Immature natural killer cell (primary cell): ENCODE measurements around the gene CBLC. TPM values are rescaled to one million over a fixed set of nuclear protein-coding genes. Genes with fewer than 3 reads are reported as not detected.

Experiments used
- DNase-seq, 3 donors: peaks; one replicate each; pipeline ENCODE4 v3.0.0; 2022; ENCODE audit warnings: mixed read lengths in 1 of 3
- H3K27ac Mint-ChIP-seq, 6 donors: one replicate each; pipeline ENCODE4 v1.8.0; 2020; ENCODE audit warnings: mixed read lengths in 6 of 6, mild to moderate bottlenecking in 5 of 6, inconsistent platforms in 4 of 6, moderate library complexity in 3 of 6
- H3K27me3 Mint-ChIP-seq, 3 donors: one replicate each; pipeline ENCODE4 v1.8.0; 2020 to 2021; ENCODE audit warnings: low read depth in 3 of 3, mild to moderate bottlenecking in 3 of 3, mixed read lengths in 3 of 3, moderate library complexity in 3 of 3, inconsistent platforms in 1 of 3
- H3K36me3 Mint-ChIP-seq, 3 donors: one replicate each; pipeline ENCODE4 v1.8.0; 2020; ENCODE audit warnings: mixed read lengths in 3 of 3, inconsistent platforms in 2 of 3, mild to moderate bottlenecking in 2 of 3
- H3K4me1 Mint-ChIP-seq, 2 donors: one replicate each; pipeline ENCODE4 v1.8.0; 2020; ENCODE audit warnings: inconsistent platforms in 2 of 2, mild to moderate bottlenecking in 2 of 2, mixed read lengths in 2 of 2, moderate library complexity in 1 of 2
- H3K4me3 Mint-ChIP-seq, 5 donors: one replicate each; pipeline ENCODE4 v1.8.0; 2020; ENCODE audit warnings: mild to moderate bottlenecking in 5 of 5, mixed read lengths in 5 of 5, inconsistent platforms in 3 of 5, moderate library complexity in 3 of 5
- H3K9me3 Mint-ChIP-seq, 6 donors: one replicate each; pipeline ENCODE4 v1.8.0; 2020; ENCODE audit warnings: mild to moderate bottlenecking in 6 of 6, mixed read lengths in 6 of 6, inconsistent platforms in 4 of 6, moderate library complexity in 3 of 6
- polyA plus RNA-seq, 3 donors: library from polyadenylated mRNA; unstranded; fragments of 300-500 nt; fragmentation: Illumina TruSeq; gene quantifications; one replicate each; pipeline ENCODE4 v1.2.3, GENCODE V29; 2021

The CBLC gene
- polyA plus RNA-seq, 3 donors from 2014 or later: not detected

DNA sequence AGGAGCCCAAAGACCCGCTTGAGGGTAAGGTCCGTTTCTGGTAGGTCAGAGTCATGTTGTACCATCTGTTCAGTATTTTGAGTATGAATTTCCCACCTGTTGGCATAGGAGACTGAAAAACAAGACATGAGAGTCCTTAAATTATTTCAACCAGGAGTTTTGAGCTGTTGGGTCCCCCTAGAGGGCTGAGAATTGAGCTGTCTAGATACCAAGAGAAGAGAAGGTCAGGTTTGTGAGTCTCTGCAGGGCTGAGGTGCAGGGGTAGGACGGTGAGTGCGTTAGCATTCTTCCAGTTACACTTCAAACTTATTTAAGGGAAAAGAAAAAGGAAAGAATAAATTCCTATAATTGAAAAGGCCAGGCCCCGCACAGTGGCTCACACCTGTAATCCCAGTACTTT lies 5.0 kb downstream of the CBLC start:
- Mint-ChIP-seq H3K9me3 (no peaks in the 10 kb centered on the region), H3K27me3 (peaks cover 0 to 6% (median 2%) of the 10 kb centered on the region in 3 donors), H3K27ac (no peak overlapping the region), H3K36me3 (no peaks in the 10 kb centered on the region), H3K4me1 (peaks cover 7% of the 10 kb centered on the region in 2 donors), H3K4me3 (no peak overlapping the region)
- DNase-seq: no peak

DNA sequence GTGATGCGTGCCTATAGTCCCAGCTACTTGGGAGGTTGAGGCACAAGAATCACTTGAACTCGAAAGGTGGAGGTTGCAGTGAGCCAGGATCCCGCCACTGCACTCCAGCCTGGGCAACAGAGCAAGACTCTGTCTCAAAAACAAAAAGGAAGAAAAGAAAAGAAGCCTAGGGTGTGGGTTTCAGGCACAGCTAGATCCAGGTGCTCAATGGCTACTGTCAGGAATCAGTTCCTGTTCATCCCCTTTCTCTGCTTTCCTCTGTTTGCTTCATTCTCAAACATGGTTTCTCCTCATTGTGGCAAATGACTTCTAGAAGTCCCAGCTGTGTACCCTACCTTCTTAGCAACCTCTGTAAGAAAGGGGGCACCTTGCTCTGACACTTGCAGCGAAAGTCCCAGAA lies 5.9 kb downstream of the CBLC start:
- no peaks in the 10 kb centered on the region for H3K36me3 Mint-ChIP-seq
- peaks cover 7% of the 10 kb centered on the region in 2 donors for H3K4me1 Mint-ChIP-seq
- H3K27ac Mint-ChIP-seq: no peak overlapping the region
- no peak overlapping the region for H3K4me3 Mint-ChIP-seq
- DNase-seq: no peak
- no peaks in the 10 kb centered on the region for H3K9me3 Mint-ChIP-seq
- H3K27me3 Mint-ChIP-seq: peaks cover 0 to 6% (median 2%) of the 10 kb centered on the region in 3 donors

GRCh38 chr19:44785271-44785670 lies 7.6 kb downstream of the CBLC start:
- Mint-ChIP-seq H3K4me1 (peaks cover 7% of the 10 kb centered on the region in 2 donors), H3K27ac (no peak overlapping the region), H3K9me3 (no peaks in the 10 kb centered on the region)

DNA sequence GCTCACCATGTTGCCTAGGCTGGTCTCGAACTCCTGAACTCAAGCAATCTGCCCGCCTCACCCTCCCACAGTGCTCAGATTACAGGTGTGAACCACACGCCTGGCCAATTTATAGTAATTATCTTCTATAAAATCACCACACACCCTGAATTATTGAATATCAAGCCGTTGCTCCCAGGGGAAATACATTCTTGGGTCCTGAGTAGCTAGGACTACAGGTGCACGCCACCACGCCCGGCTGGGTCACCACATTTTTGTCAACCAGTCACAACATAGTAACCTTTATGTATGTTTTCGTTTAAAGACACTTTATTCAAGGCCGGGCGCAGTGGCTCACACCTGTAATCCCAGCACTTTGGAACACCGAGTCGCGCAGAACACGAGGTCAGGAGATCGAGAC lies 8.3 kb downstream of the CBLC start:
- H3K27ac Mint-ChIP-seq: no peak overlapping the region
- H3K27me3 Mint-ChIP-seq: peaks cover 0 to 6% (median 0%) of the 10 kb centered on the region in 3 donors
- H3K4me1 Mint-ChIP-seq: peaks cover 7% of the 10 kb centered on the region in 2 donors
- no peak for DNase-seq
- no peak overlapping the region for H3K4me3 Mint-ChIP-seq
- no peaks in the 10 kb centered on the region for H3K9me3 Mint-ChIP-seq
- H3K36me3 Mint-ChIP-seq: no peaks in the 10 kb centered on the region

More at GRCh38 chr19:44785271-44785670, 7.6 kb downstream of the CBLC start:
- Mint-ChIP-seq H3K36me3 (no peaks in the 10 kb centered on the region), H3K27me3 (peaks cover 0 to 6% (median 0%) of the 10 kb centered on the region in 3 donors), H3K4me3 (no peak overlapping the region)
- DNase-seq: no peak

DNA sequence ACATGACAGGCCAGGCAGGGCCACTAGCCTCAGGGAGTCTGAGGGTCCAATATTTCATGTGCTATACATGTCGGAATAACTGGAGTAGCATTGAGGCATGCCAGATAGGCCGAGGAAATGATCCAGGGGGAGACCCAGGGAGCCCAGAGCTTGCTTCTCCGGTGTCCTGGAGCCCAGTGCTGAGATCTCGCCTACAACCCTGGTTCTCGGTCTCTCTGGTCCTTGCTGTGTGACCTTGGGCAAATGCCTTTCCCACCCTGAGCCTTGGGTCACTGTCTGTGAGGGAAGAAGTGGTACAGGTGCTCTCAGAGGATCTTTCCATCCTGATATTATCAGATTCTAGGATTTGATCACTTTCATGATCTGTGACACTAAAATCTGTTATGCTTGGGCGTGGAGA lies 11.3 kb downstream of the CBLC start:
- peaks cover 2 to 6% (median 2%) of the 10 kb centered on the region in 3 donors for H3K27me3 Mint-ChIP-seq
- H3K4me1 Mint-ChIP-seq: peaks cover 7% of the 10 kb centered on the region in 2 donors
- no peak overlapping the region for H3K4me3 Mint-ChIP-seq
- no peaks in the 10 kb centered on the region for H3K9me3 Mint-ChIP-seq
- H3K36me3 Mint-ChIP-seq: no peaks in the 10 kb centered on the region
- no peak overlapping the region for H3K27ac Mint-ChIP-seq
- DNase-seq: no peak

DNA sequence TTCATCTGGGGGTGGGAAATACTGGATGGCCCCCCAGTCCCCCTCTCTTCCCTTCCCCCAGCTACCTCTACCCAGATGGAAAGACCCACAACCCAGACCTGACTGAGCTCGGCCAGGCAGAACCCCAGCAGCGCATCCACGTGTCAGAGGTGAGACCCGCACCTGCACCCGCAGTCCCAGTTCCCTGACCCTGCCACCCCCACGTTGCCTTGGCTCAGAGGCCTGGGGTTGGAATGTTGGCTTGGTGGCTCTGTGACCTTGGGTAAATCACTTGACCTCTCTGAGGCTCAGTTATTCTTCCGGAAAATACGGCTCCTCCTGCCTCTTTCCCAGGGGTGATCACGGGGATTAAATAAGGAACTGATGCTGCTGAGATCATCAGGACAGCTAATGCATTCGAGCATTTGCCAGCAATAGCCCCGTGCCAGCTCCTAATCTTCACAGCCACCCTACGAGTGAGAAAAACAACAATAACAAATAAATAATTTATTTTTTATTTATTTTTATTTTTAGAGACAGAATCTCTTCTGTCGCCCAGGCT lies 12.3 kb downstream of the CBLC start:
- Mint-ChIP-seq H3K9me3 (no peaks in the 10 kb centered on the region), H3K36me3 (no peaks in the 10 kb centered on the region), H3K27ac (no peak overlapping the region), H3K4me3 (no peak overlapping the region), H3K4me1 (no peaks in the 10 kb centered on the region), H3K27me3 (peaks cover 0 to 2% (median 2%) of the 10 kb centered on the region in 3 donors)
- no peak for DNase-seq

DNA sequence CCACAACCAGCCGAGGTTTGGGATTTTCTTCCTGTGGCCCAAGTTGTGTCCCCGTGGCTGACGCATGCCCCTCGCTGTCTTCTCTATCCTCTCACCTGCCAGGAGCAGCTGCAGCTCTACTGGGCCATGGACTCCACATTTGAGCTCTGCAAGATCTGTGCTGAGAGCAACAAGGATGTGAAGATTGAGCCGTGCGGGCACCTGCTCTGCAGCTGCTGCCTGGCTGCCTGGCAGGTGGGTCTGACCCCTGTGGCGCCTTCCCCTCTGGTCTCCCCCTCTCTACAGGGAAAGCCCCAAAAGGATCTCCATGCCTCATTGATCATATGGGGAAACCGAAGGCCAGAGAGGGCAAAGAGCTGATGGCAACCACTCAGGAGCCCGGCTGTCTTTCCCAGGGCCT lies 14.6 kb downstream of the CBLC start:
- Mint-ChIP-seq H3K9me3 (no peaks in the 10 kb centered on the region), H3K27me3 (peaks cover 2 to 4% (median 2%) of the 10 kb centered on the region in 3 donors), H3K27ac (no peak overlapping the region), H3K4me1 (peaks cover 0 to 2% of the 10 kb centered on the region in 2 donors), H3K36me3 (no peaks in the 10 kb centered on the region), H3K4me3 (no peak overlapping the region)
- no peak for DNase-seq

DNA sequence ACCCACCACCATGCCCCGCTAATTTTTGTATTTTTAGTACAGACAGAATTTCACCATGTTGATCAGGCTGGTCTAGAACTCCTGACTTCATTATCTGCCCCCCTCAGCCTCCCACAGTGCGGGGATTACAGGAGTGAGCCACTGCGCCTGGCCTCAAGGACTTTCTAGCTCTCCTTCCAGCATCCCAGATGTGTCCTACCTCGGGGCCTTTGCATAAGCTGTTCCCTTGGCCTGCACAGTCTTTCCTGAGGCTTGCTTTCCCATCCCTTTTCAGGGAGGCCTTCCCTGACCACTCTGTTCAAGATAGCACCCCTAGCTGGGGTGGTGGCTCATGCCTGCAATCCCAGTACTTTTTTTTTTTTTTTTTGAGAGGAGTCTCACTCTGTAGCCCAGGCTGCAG lies 16.9 kb downstream of the CBLC start:
- no peaks in the 10 kb centered on the region for H3K36me3 Mint-ChIP-seq
- DNase-seq: no peak
- H3K27ac Mint-ChIP-seq: no peak overlapping the region
- H3K4me3 Mint-ChIP-seq: no peak overlapping the region
- peaks cover 0 to 2% of the 10 kb centered on the region in 2 donors for H3K4me1 Mint-ChIP-seq
- H3K27me3 Mint-ChIP-seq: peaks cover 2 to 4% (median 2%) of the 10 kb centered on the region in 3 donors
- no peaks in the 10 kb centered on the region for H3K9me3 Mint-ChIP-seq

DNA sequence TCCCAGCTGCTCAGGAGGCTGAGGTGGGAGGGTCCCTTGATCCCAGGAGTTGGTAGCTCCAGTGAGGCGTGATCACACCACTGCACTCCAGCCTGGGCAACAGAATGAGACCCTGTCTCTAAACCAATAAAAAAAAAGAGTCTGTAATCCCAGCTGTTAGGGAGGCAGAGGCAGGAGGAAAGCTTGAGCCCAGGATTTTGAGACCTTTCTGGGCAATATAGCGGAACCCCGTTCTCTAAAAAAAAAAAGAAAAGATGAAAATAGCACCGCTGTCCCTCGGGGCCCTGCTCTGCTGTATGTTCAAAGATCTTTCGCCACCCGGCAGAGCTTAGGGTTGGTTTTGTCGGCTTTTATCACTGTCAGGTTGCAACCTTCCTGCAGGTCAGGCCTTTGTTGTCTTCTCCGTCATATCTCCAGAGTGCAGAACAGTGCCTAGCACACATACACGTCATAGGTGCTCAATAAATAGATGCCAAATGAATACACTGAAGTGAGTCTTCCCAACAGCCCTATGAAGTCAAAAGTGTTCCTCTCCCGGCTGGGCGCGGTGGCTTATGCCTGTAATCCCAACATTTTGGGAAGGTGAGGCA lies 17.8 kb downstream of the CBLC start:
- H3K27ac Mint-ChIP-seq: no peak overlapping the region
- no peak for DNase-seq
- H3K9me3 Mint-ChIP-seq: no peaks in the 10 kb centered on the region
- H3K4me3 Mint-ChIP-seq: no peak overlapping the region
- H3K4me1 Mint-ChIP-seq: peaks cover 0 to 2% of the 10 kb centered on the region in 2 donors
- peaks cover 2 to 4% (median 2%) of the 10 kb centered on the region in 3 donors for H3K27me3 Mint-ChIP-seq
- H3K36me3 Mint-ChIP-seq: no peaks in the 10 kb centered on the region

DNA sequence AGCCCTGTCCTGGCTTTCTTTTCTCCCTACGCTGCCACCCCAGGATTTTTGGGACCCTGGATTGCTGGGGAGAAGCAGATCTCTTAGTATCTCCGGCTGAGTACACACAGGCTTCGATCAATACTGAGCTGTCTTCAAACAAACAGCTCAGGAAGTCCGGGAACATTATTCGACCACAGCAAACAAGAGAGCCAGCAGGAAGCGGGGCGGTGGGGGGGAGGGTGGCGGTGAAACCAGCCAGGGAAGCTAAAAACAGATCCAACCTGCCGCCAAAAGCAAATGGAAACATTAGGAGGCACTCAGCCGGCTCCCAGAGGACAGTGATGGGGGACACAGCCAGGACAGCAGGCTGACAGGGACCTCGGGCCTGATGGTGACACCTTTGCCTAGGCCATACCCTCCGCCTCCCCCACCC lies 19.0 kb downstream of the CBLC start:
- no peak overlapping the region for H3K27ac Mint-ChIP-seq
- peaks cover 0 to 2% of the 10 kb centered on the region in 2 donors for H3K4me1 Mint-ChIP-seq
- no peak for DNase-seq
- no peak overlapping the region for H3K4me3 Mint-ChIP-seq
- H3K36me3 Mint-ChIP-seq: no peaks in the 10 kb centered on the region
- no peaks in the 10 kb centered on the region for H3K9me3 Mint-ChIP-seq
- peaks cover 2 to 4% (median 2%) of the 10 kb centered on the region in 3 donors for H3K27me3 Mint-ChIP-seq

- no peak for DNase-seq
- no peak overlapping the region for H3K27ac Mint-ChIP-seq
- H3K9me3 Mint-ChIP-seq: no peaks in the 10 kb centered on the region
These were observed 22.1 kb downstream of the CBLC start for GRCh38 chr19:44799627-44800346.

GRCh38 chr19:44800461-44800860 lies 22.8 kb downstream of the CBLC start:
- peaks cover 0 to 2% of the 10 kb centered on the region in 2 donors for H3K4me1 Mint-ChIP-seq
- H3K27ac Mint-ChIP-seq: no peak overlapping the region
- no peak overlapping the region for H3K4me3 Mint-ChIP-seq
- peaks cover 0 to 4% (median 0%) of the 10 kb centered on the region in 3 donors for H3K27me3 Mint-ChIP-seq
- peak; percentile 67 to 73 (median 72) for DNase-seq
- no peaks in the 10 kb centered on the region for H3K9me3 Mint-ChIP-seq
- no peaks in the 10 kb centered on the region for H3K36me3 Mint-ChIP-seq

More at GRCh38 chr19:44799627-44800346, 22.1 kb downstream of the CBLC start:
- H3K4me3 Mint-ChIP-seq: no peak overlapping the region
- no peaks in the 10 kb centered on the region for H3K36me3 Mint-ChIP-seq
- H3K4me1 Mint-ChIP-seq: peaks cover 0 to 2% of the 10 kb centered on the region in 2 donors
- H3K27me3 Mint-ChIP-seq: peaks cover 0 to 4% (median 0%) of the 10 kb centered on the region in 3 donors

GRCh38 chr19:44803442-44804428 lies 26.0 kb downstream of the CBLC start:
- no peaks in the 10 kb centered on the region for H3K4me1 Mint-ChIP-seq
- H3K27ac Mint-ChIP-seq: no peak overlapping the region
- peaks cover 0 to 5% (median 2%) of the 10 kb centered on the region in 3 donors for H3K27me3 Mint-ChIP-seq
- no peak for DNase-seq
- H3K36me3 Mint-ChIP-seq: no peaks in the 10 kb centered on the region
- H3K4me3 Mint-ChIP-seq: no peak overlapping the region
- no peaks in the 10 kb centered on the region for H3K9me3 Mint-ChIP-seq
